Gastroesophageal sphincter (tissue), 4 donors: ENCODE measurements around the gene TCF7L2. TPM values are rescaled to one million over a fixed set of nuclear protein-coding genes. Genes with fewer than 3 reads are reported as not detected.

Experiments
- ATAC-seq: fragments of 150-250 bp; one replicate; pipeline ENCODE4 v1.9.1; 2016; ENCODE audit warnings: mild to moderate bottlenecking, moderate library complexity
- H3K27ac ChIP-seq, 4 donors: fragments of 200-600 bp; sonication (generic) in 3 of 4; 1 replicate in 3 of 4; 2 replicates in 1 of 4; pipeline ENCODE4 v1.5.1; 2016 to 2019
- H3K27me3 ChIP-seq: fragments of 200-600 bp; sonication (generic); one replicate; pipeline ENCODE4 v1.5.1; 2019
- H3K36me3 ChIP-seq, 2 donors: fragments of 200-600 bp; sonication (generic); one replicate each; pipeline ENCODE4 v1.5.1; 2019; ENCODE audit warnings: control low read depth in 1 of 2
- H3K4me1 ChIP-seq, 3 donors: fragments of 200-600 bp; sonication (generic); 1 replicate in 2 of 3; 2 replicates in 1 of 3; pipeline ENCODE4 v1.5.1; 2016 to 2019; ENCODE audit warnings: control low read depth in 2 of 3
- H3K4me3 ChIP-seq, 2 donors: fragments of 200-600 bp; sonication (generic); one replicate each; pipeline ENCODE4 v1.5.1; 2019; ENCODE audit warnings: mild to moderate bottlenecking in 1 of 2, moderate library complexity in 1 of 2
- H3K9me3 ChIP-seq, 3 donors: fragments of 200-600 bp; sonication (generic); one replicate each; pipeline ENCODE4 v1.5.1; 2017 to 2019; ENCODE audit warnings: control low read depth in 2 of 3
- CTCF ChIP-seq, 4 experiments: fragments of 200-600 bp in 2 of 4; fragments of 450-650 bp in 2 of 4; sonication (generic) in 1 of 4; IDR thresholded peaks; one replicate each; pipeline ENCODE4 v1.5.1; 2017 to 2019; ENCODE audit warnings: antibody characterized with exemption in 4 of 4, mild to moderate bottlenecking in 2 of 4, moderate library complexity in 2 of 4
- EP300 ChIP-seq: sonication (generic); formaldehyde crosslinking; IDR thresholded peaks from one replicate; pipeline ENCODE4 v1.6.1; 2017; ENCODE audit warnings: antibody characterized with exemption, mild to moderate bottlenecking
- POLR2A ChIP-seq, 2 donors: fragments of 450-650 bp; IDR thresholded peaks; one replicate each; pipeline ENCODE4 v1.6.1; 2017; ENCODE audit warnings: antibody characterized with exemption in 2 of 2, mild to moderate bottlenecking in 2 of 2, moderate library complexity in 1 of 2
- POLR2AphosphoS5 ChIP-seq: sonication (generic); formaldehyde crosslinking; IDR thresholded peaks from one replicate; pipeline ENCODE4 v1.6.1; 2017; ENCODE audit warnings: antibody characterized with exemption
- WGBS, 2 donors: methylation state at CpG; one replicate each; pipeline ENCODE4 v1.1.5; 2018; ENCODE audit warnings: low coverage in 1 of 2; 5-methylcytosine and 5-hydroxymethylcytosine counted together
- total RNA-seq, 4 donors: library from RNA; depleted of rRNA; stranded (reverse); fragments of >200 nt; gene quantifications; one replicate each; pipeline ENCODE4 v1.1.0, GENCODE V29; 2016

Gene TCF7L2
- total RNA-seq, 4 donors from 2014 or later, result 12.6 to 22.4 (median 20.2) TPM

GRCh38 chr10:112964482-112964881, 14.4 kb downstream of the TCF7L2 start:
- H3K27ac ChIP-seq, result peak overlapping the region in 2 of 4 donors; percentile 53 to 71
- no peak for TF ChIP-seq CTCF (IDR thresholded peaks at IDR 0.05)
- no peak for TF ChIP-seq POLR2AphosphoS5
- TF ChIP-seq EP300, result no peak
- no peak for TF ChIP-seq POLR2A (IDR thresholded peaks at IDR 0.05)
- no peak overlapping the region for H3K4me3 ChIP-seq
- no peaks in the 10 kb centered on the region for H3K27me3 ChIP-seq
- no peak for ATAC-seq
- no peaks in the 10 kb centered on the region for H3K9me3 ChIP-seq
- 91% methylated on average over 5 to 6 of the region's 6 CpGs for WGBS, 2 donors
- H3K4me1 ChIP-seq, result peaks cover 0 to 66% (median 7%) of the 10 kb centered on the region in 3 donors
- H3K36me3 ChIP-seq, result peaks cover 0 to 14% of the 10 kb centered on the region in 2 donors

GRCh38 chr10:112966194-112966855, 16.3 kb downstream of the TCF7L2 start:
- no peak overlapping the region for H3K27ac ChIP-seq
- no peaks in the 10 kb centered on the region for H3K27me3 ChIP-seq
- ATAC-seq, result no peak
- WGBS, 2 donors, result 85 to 100% methylated on average over 1 to 8 of the region's 9 CpGs
- peaks cover 0 to 62% (median 7%) of the 10 kb centered on the region in 3 donors for H3K4me1 ChIP-seq
- no peak overlapping the region for H3K4me3 ChIP-seq
- no peak for TF ChIP-seq CTCF (IDR thresholded peaks at IDR 0.05)
- no peak for TF ChIP-seq EP300
- no peak for TF ChIP-seq POLR2AphosphoS5
- no peak for TF ChIP-seq POLR2A (IDR thresholded peaks at IDR 0.05)
- H3K9me3 ChIP-seq, result no peaks in the 10 kb centered on the region
- peaks cover 0 to 18% of the 10 kb centered on the region in 2 donors for H3K36me3 ChIP-seq

- Histone ChIP-seq H3K36me3 (peaks cover 0 to 18% of the 10 kb centered on the region in 2 donors), H3K9me3 (no peaks in the 10 kb centered on the region), H3K4me1 (peaks cover 0 to 53% (median 7%) of the 10 kb centered on the region in 3 donors), H3K4me3 (no peak overlapping the region), H3K27ac (no peak overlapping the region), H3K27me3 (no peaks in the 10 kb centered on the region)
- ATAC-seq, result no peak
- WGBS, 2 donors, result 63 to 69% methylated on average over 4 to 5 of the region's 5 CpGs
- TF ChIP-seq CTCF (IDR thresholded peaks at IDR 0.05) (no peak), EP300 (no peak), POLR2A (IDR thresholded peaks at IDR 0.05) (no peak), POLR2AphosphoS5 (no peak)
These were observed 17.2 kb downstream of the TCF7L2 start for GRCh38 chr10:112967200-112967599.

GRCh38 chr10:112969131-112969530, 19.1 kb downstream of the TCF7L2 start:
- H3K27me3 ChIP-seq, result no peaks in the 10 kb centered on the region
- H3K4me1 ChIP-seq, result peaks cover 0 to 51% (median 7%) of the 10 kb centered on the region in 3 donors
- no peaks in the 10 kb centered on the region for H3K9me3 ChIP-seq
- H3K36me3 ChIP-seq, result peaks cover 0 to 33% of the 10 kb centered on the region in 2 donors
- no peak overlapping the region for H3K27ac ChIP-seq
- no peak for ATAC-seq
- no peak overlapping the region for H3K4me3 ChIP-seq
- 67 to 83% methylated on average over 1 to 2 of the region's 2 CpGs for WGBS, 2 donors
- TF ChIP-seq CTCF (IDR thresholded peaks at IDR 0.05) (no peak), POLR2A (IDR thresholded peaks at IDR 0.05) (no peak), POLR2AphosphoS5 (no peak), EP300 (no peak)

GRCh38 chr10:112969542-112969941, 19.5 kb downstream of the TCF7L2 start:
- Histone ChIP-seq H3K4me3 (no peak overlapping the region), H3K9me3 (no peaks in the 10 kb centered on the region), H3K36me3 (peaks cover 0 to 35% of the 10 kb centered on the region in 2 donors), H3K4me1 (peaks cover 0 to 47% (median 7%) of the 10 kb centered on the region in 3 donors), H3K27me3 (no peaks in the 10 kb centered on the region), H3K27ac (no peak overlapping the region)
- no peak for ATAC-seq
- WGBS, 2 donors, result 100% methylated on average over 2 of the region's 2 CpGs; no CpG with 5 or more reads in 1 of the 2 donors
- TF ChIP-seq POLR2A (IDR thresholded peaks at IDR 0.05), result no peak
- no peak for TF ChIP-seq POLR2AphosphoS5
- no peak for TF ChIP-seq EP300
- no peak for TF ChIP-seq CTCF (IDR thresholded peaks at IDR 0.05)
